GM21576 (cell line): ENCODE results near the gene AGRN.
A peak's percentile ranks its signal among the peaks of the same experiment; 100 is the strongest.
"Not testable (repeated sequence)": the region's sequence is repeated elsewhere in the genome, so short reads cannot be mapped to it uniquely, and the experiment has no call there.

Experiments
- ATAC-seq: cut with Tn5 transposase; IDR thresholded peaks from one replicate; pipeline ENCODE4 v1.9.1; 2021; ENCODE audit warnings: mild to moderate bottlenecking, moderate library complexity; ENCODE audit not compliant: unreplicated experiment

Gene AGRN

DNA sequence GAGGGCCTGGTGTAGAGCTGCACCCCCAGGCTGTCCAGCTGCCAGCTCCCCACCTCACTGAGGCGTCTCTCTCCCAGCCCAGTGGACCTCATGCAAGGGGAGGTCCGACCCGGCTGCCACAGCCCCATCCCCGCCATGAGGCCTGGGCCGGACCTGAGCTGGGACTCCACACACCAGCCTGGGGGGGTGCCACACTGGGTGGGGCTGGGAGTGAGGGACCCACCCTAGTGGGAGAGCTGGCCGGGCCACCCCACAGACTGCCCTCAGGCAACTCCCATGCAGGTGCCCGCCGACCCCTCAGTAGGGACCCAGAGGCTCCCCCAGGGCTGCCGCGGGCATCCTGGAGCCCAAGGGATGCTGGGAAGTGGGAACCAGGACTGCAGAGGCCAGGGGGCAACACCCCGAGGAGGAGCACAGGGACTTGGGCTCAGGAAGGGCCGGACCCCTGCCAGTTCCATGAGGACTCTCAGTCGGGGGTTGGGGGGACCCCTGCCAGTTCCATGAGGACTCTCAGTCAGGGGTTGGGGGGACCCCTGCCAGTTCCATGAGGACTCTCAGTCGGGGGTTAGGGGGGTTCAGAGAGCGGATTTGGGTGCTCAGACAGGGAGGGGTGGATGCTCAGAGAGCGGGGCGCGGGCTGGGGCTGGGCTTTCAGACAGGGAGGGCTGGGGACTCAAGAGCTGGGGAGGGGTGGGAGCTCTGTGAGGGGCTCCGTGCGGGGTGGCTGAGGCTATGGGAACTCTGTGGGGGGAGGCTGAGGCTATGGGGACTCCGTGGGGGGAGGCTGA lies 55.4 kb downstream of the AGRN start:
- ATAC-seq = no peak

DNA sequence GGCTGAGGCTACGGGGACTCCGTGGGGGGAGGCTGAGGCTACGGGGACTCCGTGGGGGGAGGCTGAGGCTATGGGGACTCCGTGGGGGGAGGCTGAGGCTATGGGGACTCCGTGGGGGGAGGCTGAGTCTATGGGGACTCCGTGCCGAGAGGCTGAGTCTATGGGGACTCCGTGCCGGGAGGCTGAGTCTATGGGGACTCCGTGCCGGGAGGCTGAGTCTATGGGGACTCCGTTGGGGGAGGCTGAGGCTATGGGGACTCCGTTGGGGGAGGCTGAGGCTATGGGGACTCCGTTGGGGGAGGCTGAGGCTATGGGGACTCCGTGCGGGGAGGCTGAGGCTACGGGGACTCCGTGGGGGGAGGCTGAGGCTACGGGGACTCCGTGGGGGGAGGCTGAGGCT lies 57.5 kb downstream of the AGRN start:
- ATAC-seq = not testable (repeated sequence)

- ATAC-seq = peak; percentile 54
These were observed 59.6 kb downstream of the AGRN start for GRCh38 chr1:1079408-1080121.

DNA sequence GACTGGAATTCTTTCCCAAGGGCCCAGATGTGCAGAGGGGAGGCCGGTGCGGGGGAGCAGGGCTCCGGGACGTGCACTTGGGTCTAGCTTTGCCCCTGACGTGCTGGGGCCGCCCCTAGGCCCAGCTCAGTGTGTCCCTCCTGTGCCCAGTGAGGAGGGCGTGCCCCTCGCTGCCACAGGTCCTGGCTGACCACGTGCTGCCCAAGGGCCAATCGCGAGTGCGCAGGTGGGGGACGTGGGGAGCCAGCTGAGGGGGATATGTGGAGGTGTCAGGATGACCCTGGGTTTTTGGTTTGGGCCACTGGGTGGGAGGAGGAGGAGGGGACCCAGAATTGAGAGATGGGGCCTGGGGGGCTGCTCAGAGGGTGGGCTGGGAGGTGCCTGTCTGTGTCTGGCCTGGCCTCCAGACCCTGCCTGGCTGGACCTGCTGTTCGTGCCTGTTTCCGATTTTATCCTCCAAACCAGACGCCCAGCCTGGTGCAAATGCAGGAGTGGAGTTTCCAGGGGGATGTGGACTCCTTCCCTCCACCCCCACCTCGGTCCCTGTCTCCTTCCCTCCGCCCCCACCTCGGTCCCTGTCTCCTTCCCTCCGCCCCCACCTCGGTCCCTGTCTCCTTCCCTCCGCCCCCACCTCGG lies 60.3 kb downstream of the AGRN start:
- ATAC-seq = no peak

DNA sequence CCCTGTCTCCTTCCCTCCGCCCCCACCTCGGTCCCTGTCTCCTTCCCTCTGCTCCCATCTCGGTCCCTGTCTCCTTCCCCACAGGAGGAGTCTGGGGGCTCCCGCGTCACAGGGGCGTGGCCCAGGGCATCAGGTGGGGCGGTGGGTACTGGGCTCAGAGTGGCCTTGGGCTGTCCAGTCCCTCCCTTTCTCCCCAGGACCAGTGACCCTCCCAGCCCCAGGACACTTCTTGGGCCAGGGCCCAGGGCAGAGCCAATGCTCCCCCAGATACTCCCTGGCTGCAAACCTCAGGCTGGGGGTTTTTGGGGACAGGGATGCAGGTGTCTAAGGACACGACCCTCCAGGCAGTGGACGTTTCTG lies 61.0 kb downstream of the AGRN start:
- no peak for ATAC-seq

GRCh38 chr1:1081311-1082238 lies 61.7 kb downstream of the AGRN start:
- ATAC-seq = no peak

GRCh38 chr1:1082239-1082775 lies 62.4 kb downstream of the AGRN start:
- ATAC-seq = no peak

DNA sequence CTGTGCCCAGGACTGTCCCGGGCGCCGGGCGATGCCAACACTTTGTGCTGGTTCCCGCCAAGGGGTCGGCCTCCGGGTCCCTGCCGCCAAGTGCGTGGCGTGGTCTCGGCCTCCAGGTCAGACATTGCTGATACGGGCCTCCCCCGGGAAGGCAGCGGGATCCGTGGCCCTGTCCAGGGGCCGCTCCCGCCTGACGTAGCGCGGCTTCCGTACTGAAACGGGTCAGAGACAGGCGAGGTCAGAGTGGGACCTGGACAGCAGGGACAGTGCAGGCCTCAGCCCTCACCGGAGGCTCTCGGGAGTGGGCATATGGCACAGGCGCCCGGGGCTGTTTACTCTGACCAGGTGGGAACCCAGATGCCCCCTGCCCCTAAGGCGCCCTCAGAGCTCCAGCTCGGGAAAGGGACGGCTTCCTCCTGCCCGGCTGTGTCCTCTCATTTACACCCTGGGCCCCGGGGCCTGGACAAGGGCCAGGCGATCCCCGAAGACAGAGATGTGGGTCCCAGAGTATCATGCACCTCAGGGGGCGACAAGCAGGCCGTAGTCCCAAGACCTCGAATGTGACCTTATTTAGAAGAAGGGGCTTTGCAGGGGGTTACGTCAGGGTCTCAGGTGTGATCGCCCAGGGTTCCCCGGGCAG lies 63.0 kb downstream of the AGRN start:
- ATAC-seq = no peak

- no peak for ATAC-seq
These were observed 63.8 kb downstream of the AGRN start for GRCh38 chr1:1083416-1084371.

- ATAC-seq = no peak
These were observed 64.7 kb downstream of the AGRN start for GRCh38 chr1:1084372-1085170.

DNA sequence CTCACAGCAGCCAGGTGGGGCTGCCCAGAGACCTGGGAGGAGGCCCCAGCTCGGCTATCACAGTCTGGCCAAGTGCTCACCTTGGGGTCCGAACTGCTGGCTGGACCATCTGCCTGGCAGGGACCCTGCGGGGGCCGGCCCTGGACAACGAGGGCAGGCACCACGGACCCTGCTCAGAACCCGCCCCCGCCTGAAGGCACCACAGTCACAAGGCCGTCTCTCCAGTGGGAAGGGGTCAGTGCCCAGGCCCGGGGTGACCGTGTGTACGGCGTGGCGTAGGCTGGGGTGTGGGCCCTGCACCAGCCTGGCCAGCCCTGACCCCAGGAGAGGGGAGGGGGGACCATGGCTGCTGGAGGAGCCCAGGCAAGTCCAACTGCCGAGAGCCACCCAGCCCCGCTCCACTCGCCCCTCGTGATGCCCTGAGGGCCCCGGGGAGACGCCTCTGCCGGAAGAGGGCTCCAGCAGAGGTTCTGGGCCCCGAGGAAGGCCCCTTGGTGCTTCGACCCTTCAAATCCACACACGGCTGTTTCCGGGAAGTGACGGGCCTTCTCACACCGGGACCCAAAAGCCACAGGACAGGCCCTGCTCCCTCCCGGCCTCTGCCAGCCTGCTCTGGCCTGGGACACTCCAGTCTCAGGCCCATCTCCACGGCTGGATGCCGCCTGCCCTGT lies 65.4 kb downstream of the AGRN start:
- no peak for ATAC-seq

- no peak for ATAC-seq
These were observed 66.3 kb downstream of the AGRN start for GRCh38 chr1:1085911-1086841.

DNA sequence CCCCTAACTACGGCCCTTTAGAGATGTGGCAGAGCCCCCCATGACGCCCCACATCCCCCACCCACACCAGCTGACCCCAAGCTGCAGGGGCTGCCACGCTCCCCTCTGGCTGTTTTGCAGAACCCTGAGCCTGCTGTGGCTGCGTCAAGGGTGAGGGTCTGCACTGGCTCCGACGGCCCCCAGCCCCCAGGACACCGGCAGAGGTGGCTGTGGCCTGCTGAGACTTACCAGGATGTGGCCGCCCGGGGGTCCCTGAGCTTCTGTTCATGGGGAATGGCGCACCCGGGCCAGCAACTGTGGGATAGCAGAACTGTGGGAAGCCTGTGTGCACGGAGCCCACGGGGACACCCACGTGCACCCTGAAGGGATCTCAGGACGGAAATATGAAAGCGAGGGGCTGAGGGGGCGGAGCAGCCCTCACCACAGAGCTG lies 67.0 kb downstream of the AGRN start:
- ATAC-seq = no peak

DNA sequence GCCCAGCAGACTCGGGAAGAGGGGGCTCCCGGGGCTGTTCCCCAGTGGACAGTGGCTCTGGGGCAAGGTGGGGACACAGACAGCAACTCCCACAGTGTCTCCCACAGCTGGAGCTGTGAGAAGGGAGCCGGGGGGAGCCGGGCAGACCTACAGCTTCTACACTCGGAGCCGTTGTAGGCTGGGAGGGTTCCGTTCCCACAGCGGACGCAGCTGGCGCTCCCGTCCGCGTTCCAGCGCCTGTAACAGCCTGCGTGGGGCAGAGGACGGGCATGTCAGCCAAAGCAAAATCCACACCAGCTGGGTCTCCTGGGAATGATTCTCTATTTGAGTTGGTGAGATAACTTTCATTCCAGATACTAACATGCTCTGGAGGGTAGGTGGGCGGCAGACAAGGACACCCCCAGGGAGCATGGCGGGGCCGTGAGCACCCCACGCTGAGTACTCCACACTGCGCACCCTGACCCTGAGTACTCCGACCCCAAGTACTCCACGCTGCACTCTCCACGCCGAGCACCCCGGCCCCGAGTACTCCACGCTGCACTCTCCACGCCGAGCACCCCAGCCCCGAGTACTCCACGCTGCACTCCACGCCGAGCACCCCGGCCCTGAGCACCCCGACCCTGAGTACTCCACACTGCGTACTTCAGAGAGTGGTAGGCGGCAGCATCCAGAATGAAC lies 67.6 kb downstream of the AGRN start:
- no peak for ATAC-seq

- no peak for ATAC-seq
These were observed 68.3 kb downstream of the AGRN start for GRCh38 chr1:1088029-1088800.
